ENCODE data around the gene SPPL3.

Gene SPPL3

DNA sequence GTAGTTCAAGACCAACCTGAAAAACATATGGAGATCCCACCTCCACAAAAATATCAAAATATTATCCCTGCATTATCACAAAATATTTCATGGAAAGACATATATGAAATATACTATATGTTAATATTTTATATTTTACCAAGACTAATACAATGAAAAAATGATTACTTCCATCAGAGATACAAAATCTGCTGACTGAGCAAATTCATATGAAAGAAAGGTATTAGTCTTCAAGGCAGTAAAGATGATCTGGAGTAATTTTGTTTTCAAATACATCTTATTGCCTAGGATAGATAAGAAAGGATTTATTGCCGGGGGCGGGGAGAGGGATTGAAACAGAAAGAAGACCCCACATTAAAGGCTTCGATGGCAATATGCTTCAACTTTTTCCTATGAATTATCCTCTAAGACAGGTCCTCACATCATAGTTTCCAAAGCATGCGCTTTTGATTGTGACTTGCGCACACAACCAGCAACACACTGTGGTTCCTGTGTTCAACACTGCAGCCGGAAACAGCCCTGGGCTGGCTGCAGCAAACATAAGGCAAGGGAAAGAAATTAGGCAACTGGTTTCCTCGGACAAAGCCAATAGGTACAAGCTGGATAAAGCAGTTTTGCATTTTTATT lies 83.2 kb downstream of the SPPL3 start:
- TF ChIP-seq TAF1 (IDR thresholded peaks at IDR 0.05; ENCODE audit: borderline replicate concordance, insufficient read depth, low read length) (no peak), FOXP2 (optimal IDR thresholded peaks at IDR 0.05; ENCODE audit: borderline replicate concordance, extremely low read depth, extremely low read length, insufficient read depth) (no peak), POLR2AphosphoS5 (IDR thresholded peaks at IDR 0.05; ENCODE audit: low read depth, low read length) (no peak), SIN3A (IDR thresholded peaks at IDR 0.05; ENCODE audit: borderline replicate concordance, insufficient read depth, low read length) (no peak)
- TF ChIP-seq, protein P1, sequence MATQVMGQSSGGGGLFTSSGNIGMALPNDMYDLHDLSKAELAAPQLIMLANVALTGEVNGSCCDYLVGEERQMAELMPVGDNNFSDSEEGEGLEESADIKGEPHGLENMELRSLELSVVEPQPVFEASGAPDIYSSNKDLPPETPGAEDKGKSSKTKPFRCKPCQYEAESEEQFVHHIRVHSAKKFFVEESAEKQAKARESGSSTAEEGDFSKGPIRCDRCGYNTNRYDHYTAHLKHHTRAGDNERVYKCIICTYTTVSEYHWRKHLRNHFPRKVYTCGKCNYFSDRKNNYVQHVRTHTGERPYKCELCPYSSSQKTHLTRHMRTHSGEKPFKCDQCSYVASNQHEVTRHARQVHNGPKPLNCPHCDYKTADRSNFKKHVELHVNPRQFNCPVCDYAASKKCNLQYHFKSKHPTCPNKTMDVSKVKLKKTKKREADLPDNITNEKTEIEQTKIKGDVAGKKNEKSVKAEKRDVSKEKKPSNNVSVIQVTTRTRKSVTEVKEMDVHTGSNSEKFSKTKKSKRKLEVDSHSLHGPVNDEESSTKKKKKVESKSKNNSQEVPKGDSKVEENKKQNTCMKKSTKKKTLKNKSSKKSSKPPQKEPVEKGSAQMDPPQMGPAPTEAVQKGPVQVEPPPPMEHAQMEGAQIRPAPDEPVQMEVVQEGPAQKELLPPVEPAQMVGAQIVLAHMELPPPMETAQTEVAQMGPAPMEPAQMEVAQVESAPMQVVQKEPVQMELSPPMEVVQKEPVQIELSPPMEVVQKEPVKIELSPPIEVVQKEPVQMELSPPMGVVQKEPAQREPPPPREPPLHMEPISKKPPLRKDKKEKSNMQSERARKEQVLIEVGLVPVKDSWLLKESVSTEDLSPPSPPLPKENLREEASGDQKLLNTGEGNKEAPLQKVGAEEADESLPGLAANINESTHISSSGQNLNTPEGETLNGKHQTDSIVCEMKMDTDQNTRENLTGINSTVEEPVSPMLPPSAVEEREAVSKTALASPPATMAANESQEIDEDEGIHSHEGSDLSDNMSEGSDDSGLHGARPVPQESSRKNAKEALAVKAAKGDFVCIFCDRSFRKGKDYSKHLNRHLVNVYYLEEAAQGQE (IDR thresholded peaks at IDR 0.05; ENCODE audit: insufficient read depth in 1 of 2, low read depth in 2 of 2, low read length in 2 of 2) = no peak

DNA sequence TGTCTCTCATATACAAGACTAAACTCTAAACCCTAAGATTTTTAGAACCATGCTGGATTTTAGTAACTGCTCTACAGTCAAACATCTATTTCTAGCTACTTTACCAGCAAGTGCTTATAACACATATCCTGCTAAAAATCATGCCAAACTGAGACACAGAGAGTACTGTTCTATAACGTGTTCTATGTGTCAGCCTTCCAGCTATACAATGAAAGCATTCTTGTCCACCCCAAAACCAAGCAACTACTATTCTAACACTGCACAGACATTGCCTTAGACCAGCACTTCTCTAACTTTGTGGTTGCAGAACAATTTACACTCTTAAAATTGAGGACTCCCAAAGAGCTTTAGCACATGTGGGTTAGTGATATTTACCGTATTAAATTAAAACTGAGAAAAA lies 85.7 kb downstream of the SPPL3 start:
- TF ChIP-seq SIN3A (IDR thresholded peaks at IDR 0.05; ENCODE audit: borderline replicate concordance, insufficient read depth, low read length) = no peak
- no peak for TF ChIP-seq TAF1 (IDR thresholded peaks at IDR 0.05; ENCODE audit: borderline replicate concordance, insufficient read depth, low read length)
- no peak for TF ChIP-seq FOXP2 (optimal IDR thresholded peaks at IDR 0.05; ENCODE audit: borderline replicate concordance, extremely low read depth, extremely low read length, insufficient read depth)
- TF ChIP-seq, protein P1 (IDR thresholded peaks at IDR 0.05; ENCODE audit: insufficient read depth in 1 of 2, low read depth in 2 of 2, low read length in 2 of 2) = no peak
- TF ChIP-seq POLR2AphosphoS5 (IDR thresholded peaks at IDR 0.05; ENCODE audit: low read depth, low read length) = no peak

DNA sequence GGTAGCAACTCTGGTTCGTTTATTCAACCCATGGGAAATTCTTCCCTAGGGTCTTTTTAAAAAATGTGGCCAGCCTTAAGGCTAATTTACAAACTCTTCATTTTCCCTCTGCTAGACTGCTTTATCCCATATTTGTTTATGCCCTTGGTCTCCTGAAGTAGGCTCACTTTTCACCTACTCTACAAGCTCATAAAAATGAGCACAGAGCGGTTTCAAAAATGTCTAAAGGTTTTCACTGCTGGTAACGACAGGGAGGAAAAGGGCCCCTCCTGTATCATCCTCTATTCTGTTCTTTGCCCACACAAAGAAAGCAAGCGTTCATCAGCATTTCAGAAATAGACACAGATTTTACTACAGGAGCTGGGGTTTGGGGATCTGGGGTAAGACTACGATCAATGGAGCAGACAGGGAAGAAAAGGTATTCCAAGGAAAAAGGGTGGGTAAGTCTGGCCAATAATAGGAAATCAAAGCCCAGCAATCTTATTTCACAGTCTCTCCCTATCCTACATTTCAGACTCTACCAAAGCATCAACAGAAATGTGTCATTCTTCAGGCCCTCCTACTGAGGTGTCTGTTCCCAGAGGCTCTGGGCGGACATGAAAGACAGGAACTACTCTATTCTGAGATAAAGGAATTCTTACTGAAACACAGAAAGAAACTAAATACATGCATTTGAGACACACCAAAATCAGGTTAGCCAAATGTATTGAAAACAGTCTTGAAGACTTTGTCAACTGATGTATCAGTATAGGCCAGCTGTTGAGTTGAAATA lies 86.4 kb downstream of the SPPL3 start:
- TF ChIP-seq, protein P1 (IDR thresholded peaks at IDR 0.05; ENCODE audit: insufficient read depth in 1 of 2, low read depth in 2 of 2, low read length in 2 of 2) = no peak
- TF ChIP-seq FOXP2 (optimal IDR thresholded peaks at IDR 0.05; ENCODE audit: borderline replicate concordance, extremely low read depth, extremely low read length, insufficient read depth) = no peak
- TF ChIP-seq SIN3A (IDR thresholded peaks at IDR 0.05; ENCODE audit: borderline replicate concordance, insufficient read depth, low read length) = no peak
- TF ChIP-seq POLR2AphosphoS5 (IDR thresholded peaks at IDR 0.05; ENCODE audit: low read depth, low read length) = no peak
- TF ChIP-seq TAF1 (IDR thresholded peaks at IDR 0.05; ENCODE audit: borderline replicate concordance, insufficient read depth, low read length) = no peak

DNA sequence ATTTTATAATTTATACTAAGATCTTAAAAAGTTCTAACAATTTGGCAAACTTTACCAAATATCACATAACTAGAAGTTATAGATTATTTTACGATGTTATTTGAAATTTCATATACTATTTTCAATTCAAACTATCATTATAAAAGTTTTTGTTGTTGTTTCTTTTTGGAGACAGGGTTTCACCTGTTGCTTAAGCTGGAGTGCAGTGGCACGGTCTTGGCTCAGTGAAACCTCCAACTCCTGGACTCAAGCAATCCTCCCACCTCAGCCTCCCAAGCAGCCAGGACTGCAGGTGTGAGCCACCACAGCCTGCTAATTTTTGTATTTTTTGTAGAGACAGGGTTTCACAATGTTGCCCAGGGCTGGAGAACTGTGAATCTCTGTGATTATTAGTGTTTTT lies 87.8 kb downstream of the SPPL3 start:
- TF ChIP-seq, protein P1 (IDR thresholded peaks at IDR 0.05; ENCODE audit: insufficient read depth in 1 of 2, low read depth in 2 of 2, low read length in 2 of 2) = no peak
- TF ChIP-seq POLR2AphosphoS5 (IDR thresholded peaks at IDR 0.05; ENCODE audit: low read depth, low read length) (no peak), FOXP2 (optimal IDR thresholded peaks at IDR 0.05; ENCODE audit: borderline replicate concordance, extremely low read depth, extremely low read length, insufficient read depth) (no peak), TAF1 (IDR thresholded peaks at IDR 0.05; ENCODE audit: borderline replicate concordance, insufficient read depth, low read length) (no peak), SIN3A (IDR thresholded peaks at IDR 0.05; ENCODE audit: borderline replicate concordance, insufficient read depth, low read length) (no peak)

Data from PFSK-1 (cell line).